GM18498 (cell line): ENCODE measurements around the gene EBF3.

Source experiments
- ATAC-seq: cut with Tn5 transposase; IDR thresholded peaks from one replicate; pipeline ENCODE4 v1.9.1; 2021; ENCODE audit warnings: mild to moderate bottlenecking, moderate library complexity; ENCODE audit not compliant: unreplicated experiment

Gene EBF3

GRCh38 chr10:129893104-129894089 lies 70.7 kb downstream of the EBF3 start:
- no peak for ATAC-seq

GRCh38 chr10:129892548-129893052 lies 71.5 kb downstream of the EBF3 start:
- no peak for ATAC-seq

- ATAC-seq: no peak
Observed at GRCh38 chr10:129891806-129892205, 72.3 kb downstream of the EBF3 start.

DNA sequence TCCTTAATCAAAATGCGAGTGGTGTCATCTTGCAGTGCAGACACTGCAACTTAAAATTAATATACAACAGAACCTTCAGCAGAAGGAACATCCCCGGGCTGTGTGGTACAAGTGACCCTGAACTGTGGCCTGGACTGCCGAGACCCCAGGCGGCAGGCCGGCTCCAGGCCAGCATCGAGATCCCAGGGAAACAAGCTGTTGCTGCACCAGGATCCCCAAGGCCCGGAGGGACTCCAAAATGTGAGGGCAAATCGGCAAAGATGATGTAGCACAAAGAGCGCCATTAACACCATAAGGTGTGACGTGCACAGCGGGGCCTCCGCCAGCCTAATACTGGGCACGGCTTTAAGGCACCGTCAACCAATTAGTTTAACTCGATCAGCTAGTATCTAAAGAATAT lies 73.9 kb downstream of the EBF3 start:
- ATAC-seq: no peak

GRCh38 chr10:129888784-129889616 lies 75.1 kb downstream of the EBF3 start:
- ATAC-seq: peak; percentile 83

DNA sequence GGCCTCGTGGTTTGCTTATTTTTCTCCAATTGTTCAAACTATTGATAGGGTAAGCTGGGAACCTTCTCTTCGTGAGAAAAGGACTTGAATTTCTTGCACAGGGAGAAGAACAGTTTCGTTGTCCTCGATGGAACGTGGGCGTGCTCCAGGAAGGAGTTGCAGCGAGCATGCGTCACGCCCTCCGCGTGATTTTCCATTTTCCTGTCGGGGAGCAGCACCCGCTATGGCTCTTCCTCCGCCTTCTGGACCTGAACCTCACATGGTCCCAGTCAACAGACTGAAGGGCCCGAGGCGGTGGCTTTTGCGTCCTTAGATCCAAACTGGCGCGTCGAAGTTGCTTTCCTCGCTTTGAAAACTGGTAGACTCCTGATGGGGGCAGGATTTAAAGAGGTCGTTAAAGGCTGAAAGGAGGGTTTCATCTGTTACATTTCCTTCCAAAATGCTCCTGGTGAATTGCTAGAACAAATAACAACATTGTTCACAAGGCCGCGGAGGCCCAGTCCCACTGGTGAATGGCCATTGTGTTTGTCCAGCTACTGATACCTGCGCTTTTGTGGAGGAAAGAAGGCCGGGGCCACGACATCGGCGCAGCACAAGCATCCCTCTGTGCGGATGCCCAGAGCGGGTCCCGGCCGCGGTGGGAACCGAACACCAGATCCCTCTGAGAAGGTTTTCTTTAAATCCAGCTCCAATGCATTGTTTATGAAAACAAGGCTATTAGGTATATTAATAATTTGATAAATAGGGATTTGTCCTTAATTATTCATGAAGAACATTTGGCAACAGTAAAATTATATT lies 75.9 kb downstream of the EBF3 start:
- no peak for ATAC-seq

- no peak for ATAC-seq
Observed at GRCh38 chr10:129887381-129887905, 76.6 kb downstream of the EBF3 start.

DNA sequence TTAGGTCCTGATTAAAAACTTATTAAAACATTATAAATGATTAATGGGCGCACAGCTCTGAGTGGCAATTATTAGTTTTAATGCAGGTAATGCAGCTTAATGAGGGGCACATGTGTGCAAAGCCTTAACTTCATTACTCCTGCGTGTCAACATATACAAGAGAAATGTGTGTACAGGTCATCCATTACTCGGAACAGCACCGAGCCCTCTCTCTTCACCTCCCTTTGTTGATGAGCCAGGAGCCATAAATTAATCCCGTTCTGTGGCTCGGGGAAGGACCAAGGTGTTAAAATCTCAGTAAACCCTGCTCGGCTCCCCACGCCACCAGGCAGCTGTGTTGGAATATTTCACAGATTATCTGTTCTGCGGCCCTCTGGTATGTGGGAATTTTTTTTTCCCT lies 77.8 kb downstream of the EBF3 start:
- ATAC-seq: no peak

DNA sequence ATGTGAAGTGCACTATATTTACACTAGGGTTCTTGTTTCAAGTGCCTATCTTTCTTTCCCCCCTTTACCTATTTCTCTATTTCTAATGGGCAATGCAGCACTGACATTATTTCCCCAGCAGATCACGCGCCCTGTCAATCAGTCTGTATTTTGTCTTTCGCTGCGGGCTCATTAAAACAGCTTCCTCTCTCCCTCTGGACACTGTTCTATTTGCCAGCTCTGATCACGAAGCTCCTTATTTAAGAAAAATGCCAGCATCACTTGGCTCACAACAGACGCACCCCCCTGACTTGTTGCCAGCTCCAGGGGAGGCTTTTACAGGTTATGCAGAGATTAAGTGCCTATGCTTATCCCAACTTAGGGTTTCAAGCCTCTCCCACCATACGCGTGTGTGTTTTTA lies 78.5 kb downstream of the EBF3 start:
- no peak for ATAC-seq

- ATAC-seq: no peak
Observed at GRCh38 chr10:129884398-129885078, 79.5 kb downstream of the EBF3 start.

DNA sequence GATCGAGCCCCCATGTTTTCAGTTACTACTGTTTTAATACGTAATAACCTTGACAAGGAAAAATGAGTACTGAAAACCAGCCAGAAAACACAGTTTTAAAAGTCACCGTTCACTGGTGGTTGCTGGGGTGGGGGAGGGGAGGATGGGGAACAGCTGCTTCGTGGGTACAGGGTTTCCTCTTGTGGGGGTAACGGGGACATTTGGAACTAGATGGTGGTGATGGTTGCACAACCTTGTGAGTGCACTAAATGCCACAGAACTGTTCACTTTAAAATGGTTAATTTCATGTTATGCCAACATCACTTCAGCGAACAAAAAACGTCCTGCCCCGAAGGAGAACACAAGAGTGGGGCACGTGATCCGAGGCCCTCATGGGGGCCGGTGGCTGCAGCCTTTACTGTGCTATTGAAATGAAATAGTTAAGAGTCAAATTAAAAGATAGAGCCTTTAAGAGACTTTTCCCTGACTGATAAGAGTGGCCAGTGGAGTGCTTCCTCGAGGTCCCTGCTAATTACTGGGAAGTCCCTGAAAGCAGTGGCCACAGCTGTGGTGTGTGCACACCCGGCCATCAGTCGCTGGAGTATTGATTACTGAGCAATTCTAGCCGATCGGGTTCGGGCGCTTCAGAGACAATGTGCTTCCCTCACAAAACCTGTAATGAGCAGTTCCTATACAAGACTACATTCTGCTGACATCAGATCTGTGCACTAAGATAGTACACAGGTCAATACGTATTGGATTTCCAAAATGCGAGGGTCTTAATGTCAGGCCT lies 80.3 kb downstream of the EBF3 start:
- ATAC-seq: no peak

- no peak for ATAC-seq
Observed at GRCh38 chr10:129883029-129883428, 81.0 kb downstream of the EBF3 start.

- no peak for ATAC-seq
Observed at GRCh38 chr10:129882291-129883010, 81.6 kb downstream of the EBF3 start.

- no peak for ATAC-seq
Observed at GRCh38 chr10:129881641-129882040, 82.4 kb downstream of the EBF3 start.

DNA sequence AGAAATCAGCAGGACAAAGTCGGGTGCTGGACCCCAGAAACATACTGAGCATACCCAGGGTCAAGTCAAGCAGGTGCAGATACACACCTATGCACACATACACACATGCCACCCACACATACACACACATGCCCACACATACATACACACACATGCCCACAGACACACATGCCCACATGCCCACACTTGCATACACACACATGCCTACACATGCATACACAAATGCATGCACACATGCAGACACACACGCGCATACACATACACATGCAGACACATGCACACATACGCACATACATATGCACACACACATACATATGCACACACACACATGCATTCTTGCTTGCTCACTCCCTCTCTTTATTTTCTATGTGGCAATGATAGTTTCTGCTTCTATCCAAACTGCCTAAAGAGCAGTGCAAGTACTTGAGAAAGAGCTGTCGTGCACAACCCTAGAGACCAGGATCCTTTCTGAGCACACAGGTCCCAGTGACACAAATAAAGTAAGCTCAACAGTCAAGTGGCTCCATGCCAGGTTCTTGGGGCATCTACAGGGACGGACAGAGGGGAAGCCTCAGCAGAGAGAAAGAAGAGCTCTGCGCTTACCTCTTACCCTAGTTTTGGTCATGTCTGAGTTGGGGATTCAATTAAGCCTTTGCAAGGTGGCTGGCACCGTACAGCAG lies 83.7 kb downstream of the EBF3 start:
- no peak for ATAC-seq

DNA sequence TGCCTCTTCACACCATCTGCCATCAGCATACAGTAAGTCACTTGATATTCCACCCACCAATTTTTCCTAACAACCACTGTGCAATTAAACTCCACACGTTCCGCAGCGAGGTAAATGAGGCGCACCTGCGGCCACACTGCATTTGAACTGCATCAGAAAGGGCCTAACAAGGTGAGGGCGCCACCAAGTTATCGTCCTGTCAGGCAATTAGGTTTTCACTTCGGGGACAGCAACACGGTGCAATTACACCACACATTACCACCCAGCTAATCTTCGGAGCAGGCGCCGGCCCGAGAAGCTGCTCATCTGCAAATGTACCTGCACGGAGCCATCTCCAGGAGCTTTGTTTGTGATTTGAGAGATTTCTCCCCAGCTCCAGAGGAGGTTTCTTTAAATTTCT lies 84.4 kb downstream of the EBF3 start:
- no peak for ATAC-seq

DNA sequence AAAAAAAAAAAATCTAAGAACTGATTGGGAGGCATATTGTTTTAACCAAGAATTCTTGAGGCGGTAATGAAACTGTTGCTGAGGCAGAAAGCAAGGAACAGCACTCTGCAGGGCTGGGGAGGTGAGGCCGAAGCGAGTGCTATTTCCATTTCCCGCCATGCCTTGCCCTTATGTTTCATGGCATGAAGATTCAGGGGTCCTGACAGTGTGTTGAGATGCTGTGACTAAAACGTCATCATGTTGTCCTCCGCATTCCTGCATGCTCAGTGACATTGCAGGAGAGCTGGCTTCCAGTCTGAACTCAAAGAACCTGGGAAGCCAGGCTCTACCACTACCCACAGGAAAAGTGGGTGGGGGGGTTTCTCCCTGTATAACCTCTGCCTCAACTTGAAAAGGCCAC lies 85.2 kb downstream of the EBF3 start:
- ATAC-seq: no peak

GRCh38 chr10:129877773-129878371 lies 86.2 kb downstream of the EBF3 start:
- no peak for ATAC-seq
